Measurements from ENCODE around the gene FAM72A. TPM values are rescaled to one million over a fixed set of nuclear protein-coding genes. Genes with fewer than 3 reads are reported as not detected.
"Not testable (repeated sequence)": the region's sequence is repeated elsewhere in the genome, so short reads cannot be mapped to it uniquely, and the experiment has no call there.

FAM72A gene
- total and polyA plus RNA-seq, 7 experiments from 2014 or later, result 0.60 to 19.5 (median 1.2) TPM; not detected in 1

DNA sequence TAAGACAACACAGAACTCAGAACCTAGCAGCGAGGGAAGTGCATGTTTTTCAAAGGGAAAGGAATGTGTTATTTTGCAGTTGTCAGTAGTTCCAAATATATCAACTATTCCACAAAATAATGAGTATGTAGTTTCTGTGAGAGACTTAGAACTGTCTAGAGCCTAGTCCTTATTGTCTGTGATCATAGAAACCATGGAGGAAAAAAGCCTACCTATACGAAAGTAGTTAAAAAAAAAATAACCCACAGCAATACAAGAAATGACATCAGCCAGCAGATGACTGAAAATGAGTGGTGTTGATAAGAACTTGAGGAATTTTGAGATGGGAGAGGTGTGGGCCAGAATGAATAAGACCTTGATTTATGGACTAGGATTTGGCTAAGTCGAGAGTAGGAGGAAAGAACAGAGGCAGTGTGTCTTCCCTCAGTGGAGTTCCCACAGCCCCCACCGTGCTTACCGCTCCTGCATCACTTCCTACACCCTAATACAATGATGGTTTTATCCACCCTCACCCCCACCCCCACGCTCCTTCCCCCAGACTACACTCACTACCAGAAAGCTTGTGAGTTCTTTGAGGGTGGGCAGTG, 21.6 kb upstream of the FAM72A start:
- H3K4me1 Mint-ChIP-seq; H3K4me3 ChIP-seq (ENCODE audit: low read length); H3K4me1 ChIP-seq (ENCODE audit: control insufficient read depth in 2 of 2, insufficient read depth in 2 of 2, low read length in 2 of 2); H3K27ac Mint-ChIP-seq; H3K36me3 ChIP-seq (ENCODE audit: control insufficient read depth in 2 of 3, insufficient read depth in 3 of 3, low read length in 3 of 3); H3K27ac ChIP-seq (ENCODE audit: low read depth, low read length); intact Hi-C loops (cut with micrococcal nuclease); H3K36me3 Mint-ChIP-seq; ATAC-seq; H3K9me3 Mint-ChIP-seq; H3K4me3 Mint-ChIP-seq; POLR2A ChIA-PET; H3K27me3 ChIP-seq (ENCODE audit: control insufficient read depth in 2 of 2, insufficient read depth in 2 of 2, low read length in 2 of 2); H3K27me3 Mint-ChIP-seq; CTCF ChIA-PET; H3K9me3 ChIP-seq (ENCODE audit: control insufficient read depth in 2 of 3, low read length in 3 of 3); DNase-seq: not testable (repeated sequence)

DNA sequence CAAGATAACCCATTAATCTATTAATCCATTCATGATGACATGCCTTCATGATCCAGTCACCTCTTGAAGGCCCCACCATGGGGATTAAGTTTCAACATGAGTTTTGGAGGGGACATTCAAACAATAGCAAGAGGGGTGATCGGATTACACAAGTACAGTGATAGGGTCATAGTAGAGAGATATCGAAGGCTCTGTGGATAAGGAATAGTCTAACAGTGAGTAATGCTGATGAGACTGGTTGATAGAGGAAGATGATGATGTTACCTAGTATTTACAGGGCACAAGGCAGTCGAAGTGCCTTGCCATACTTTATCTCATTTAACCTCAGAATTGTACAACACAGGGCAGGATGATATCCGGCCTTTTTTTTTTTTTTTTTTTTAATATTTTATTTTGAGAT, 18.9 kb upstream of the FAM72A start:
- intact Hi-C loops (cut with micrococcal nuclease); H3K9me3 ChIP-seq (ENCODE audit: control insufficient read depth in 2 of 3, low read length in 3 of 3); ATAC-seq; H3K9me3 Mint-ChIP-seq; DNase-seq; H3K4me1 ChIP-seq (ENCODE audit: control insufficient read depth in 2 of 2, insufficient read depth in 2 of 2, low read length in 2 of 2); POLR2A ChIA-PET; H3K27me3 Mint-ChIP-seq; H3K27me3 ChIP-seq (ENCODE audit: control insufficient read depth in 2 of 2, insufficient read depth in 2 of 2, low read length in 2 of 2); CTCF ChIA-PET; H3K36me3 ChIP-seq (ENCODE audit: control insufficient read depth in 2 of 3, insufficient read depth in 3 of 3, low read length in 3 of 3); H3K4me1 Mint-ChIP-seq; H3K4me3 ChIP-seq (ENCODE audit: low read length); H3K4me3 Mint-ChIP-seq; H3K27ac ChIP-seq (ENCODE audit: low read depth, low read length); H3K36me3 Mint-ChIP-seq; H3K27ac Mint-ChIP-seq: not testable (repeated sequence)

DNA sequence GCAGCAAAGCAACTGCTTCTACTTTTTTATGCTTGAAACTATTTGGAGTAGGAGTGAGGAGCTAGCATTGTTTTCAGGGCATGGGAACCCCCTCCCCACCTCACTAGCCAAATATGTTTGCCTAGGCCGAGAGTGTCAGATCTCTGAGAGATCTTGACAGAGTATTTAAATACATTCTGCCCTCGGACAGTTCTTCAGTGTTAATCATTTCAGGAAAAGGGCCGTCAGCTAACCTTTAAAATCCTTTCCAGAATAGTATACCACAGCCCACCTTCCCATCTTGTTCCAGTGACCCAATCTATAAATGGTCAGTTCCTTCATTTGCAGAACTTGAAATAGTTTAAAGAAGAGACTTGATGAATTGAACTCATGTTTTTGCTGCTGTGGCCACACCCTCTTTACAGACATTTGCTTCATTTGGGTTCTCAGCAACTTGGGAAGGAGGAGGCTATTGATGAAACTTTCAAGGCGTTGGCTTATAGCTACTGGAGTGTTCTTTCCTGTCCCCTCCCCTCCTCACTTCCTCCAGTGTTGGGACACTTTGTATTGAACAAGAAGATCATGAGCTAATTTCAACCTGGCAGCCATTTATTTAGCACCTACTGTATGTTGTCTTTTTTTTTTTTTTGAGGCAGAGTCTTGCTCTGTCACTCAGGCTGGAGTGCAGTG, 17.8 kb upstream of the FAM72A start:
- H3K4me3 ChIP-seq (ENCODE audit: low read length); DNase-seq; POLR2A ChIA-PET; H3K9me3 Mint-ChIP-seq; H3K4me1 Mint-ChIP-seq; CTCF ChIA-PET; H3K27me3 Mint-ChIP-seq; H3K36me3 ChIP-seq (ENCODE audit: control insufficient read depth in 2 of 3, insufficient read depth in 3 of 3, low read length in 3 of 3); H3K4me1 ChIP-seq (ENCODE audit: control insufficient read depth in 2 of 2, insufficient read depth in 2 of 2, low read length in 2 of 2); H3K36me3 Mint-ChIP-seq; H3K27me3 ChIP-seq (ENCODE audit: control insufficient read depth in 2 of 2, insufficient read depth in 2 of 2, low read length in 2 of 2); intact Hi-C loops (cut with micrococcal nuclease); H3K27ac ChIP-seq (ENCODE audit: low read depth, low read length); H3K9me3 ChIP-seq (ENCODE audit: control insufficient read depth in 2 of 3, low read length in 3 of 3): not testable (repeated sequence)
- Mint-ChIP-seq H3K4me3 (peak overlapping the region in 1 of 10 donors; percentile 49), H3K27ac (peak overlapping the region in 1 of 9 donors; percentile 0)
- ATAC-seq, result peak; percentile 55

DNA sequence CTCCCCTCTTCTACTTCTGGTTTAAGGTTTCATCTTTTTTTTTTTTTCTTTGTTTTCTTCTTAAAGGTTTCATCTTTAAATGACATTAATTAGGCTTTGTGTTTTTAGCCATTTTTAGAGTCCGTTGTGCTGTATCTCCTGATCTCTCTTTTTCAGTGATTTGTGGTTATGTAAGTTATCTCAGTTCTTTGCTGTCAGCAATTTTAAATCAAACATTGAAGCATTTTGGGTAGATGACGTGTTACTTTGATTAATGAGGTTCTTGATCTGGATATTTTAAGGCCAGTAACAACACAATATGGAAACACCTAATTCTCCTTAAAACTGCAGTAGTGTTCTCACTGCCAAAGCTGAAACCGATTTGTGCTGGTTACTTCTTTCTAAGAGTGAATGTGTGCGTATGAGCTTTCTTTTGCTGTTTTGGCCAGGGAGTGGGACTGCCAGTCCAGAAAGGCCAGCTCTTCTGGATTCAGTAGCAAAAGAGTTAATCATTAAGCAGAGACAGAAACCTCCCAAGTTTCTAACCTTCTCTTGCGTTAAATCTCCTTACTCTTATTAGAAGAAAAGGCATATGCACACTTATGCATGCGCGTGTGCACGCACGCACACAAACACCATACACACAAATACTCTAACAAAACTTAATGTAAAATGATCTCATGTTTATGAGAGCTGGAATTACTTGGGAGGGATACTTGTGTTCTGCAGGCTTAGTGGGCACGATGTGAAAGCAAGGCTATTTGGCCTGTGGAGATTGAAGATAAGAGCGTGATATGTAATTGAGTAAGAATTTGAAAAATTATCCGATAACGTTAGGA, 17.1 kb upstream of the FAM72A start:
- POLR2A ChIA-PET; H3K27ac Mint-ChIP-seq; H3K4me3 ChIP-seq (ENCODE audit: low read length); H3K4me1 ChIP-seq (ENCODE audit: control insufficient read depth in 2 of 2, insufficient read depth in 2 of 2, low read length in 2 of 2); H3K9me3 ChIP-seq (ENCODE audit: control insufficient read depth in 2 of 3, low read length in 3 of 3); H3K27ac ChIP-seq (ENCODE audit: low read depth, low read length); CTCF ChIA-PET; H3K4me1 Mint-ChIP-seq; H3K9me3 Mint-ChIP-seq; ATAC-seq; H3K36me3 Mint-ChIP-seq; DNase-seq; H3K27me3 Mint-ChIP-seq; H3K36me3 ChIP-seq (ENCODE audit: control insufficient read depth in 2 of 3, insufficient read depth in 3 of 3, low read length in 3 of 3); intact Hi-C loops (cut with micrococcal nuclease); H3K27me3 ChIP-seq (ENCODE audit: control insufficient read depth in 2 of 2, insufficient read depth in 2 of 2, low read length in 2 of 2); H3K4me3 Mint-ChIP-seq: not testable (repeated sequence)

DNA sequence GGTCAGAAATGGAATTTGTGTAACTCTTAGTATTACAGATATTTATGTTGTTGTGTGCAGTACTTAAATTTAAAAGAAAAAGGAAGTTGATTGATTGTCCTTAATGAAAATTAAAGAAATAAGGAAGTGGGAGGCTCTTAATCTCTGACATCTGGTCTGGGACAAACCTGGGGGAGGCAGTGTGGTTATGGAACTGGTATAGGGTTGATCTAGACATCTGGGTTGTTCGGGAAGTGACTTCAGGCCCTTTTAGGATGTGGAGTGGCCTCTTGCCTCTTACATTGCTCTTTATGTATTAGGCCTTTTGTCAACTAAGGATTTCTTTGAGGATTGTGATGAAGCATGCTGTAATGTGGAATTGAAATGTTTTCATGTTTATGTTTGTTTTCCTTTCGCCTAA, 16.1 kb upstream of the FAM72A start:
- CTCF ChIA-PET; H3K4me1 Mint-ChIP-seq; H3K4me3 Mint-ChIP-seq; H3K9me3 ChIP-seq (ENCODE audit: control insufficient read depth in 2 of 3, low read length in 3 of 3); POLR2A ChIA-PET; H3K36me3 ChIP-seq (ENCODE audit: control insufficient read depth in 2 of 3, insufficient read depth in 3 of 3, low read length in 3 of 3); intact Hi-C loops (cut with micrococcal nuclease); H3K27me3 Mint-ChIP-seq; H3K27me3 ChIP-seq (ENCODE audit: control insufficient read depth in 2 of 2, insufficient read depth in 2 of 2, low read length in 2 of 2); H3K4me3 ChIP-seq (ENCODE audit: low read length); H3K36me3 Mint-ChIP-seq; H3K27ac Mint-ChIP-seq; H3K9me3 Mint-ChIP-seq; H3K4me1 ChIP-seq (ENCODE audit: control insufficient read depth in 2 of 2, insufficient read depth in 2 of 2, low read length in 2 of 2); DNase-seq; H3K27ac ChIP-seq (ENCODE audit: low read depth, low read length): not testable (repeated sequence)
- ATAC-seq, result peak; percentile 42

DNA sequence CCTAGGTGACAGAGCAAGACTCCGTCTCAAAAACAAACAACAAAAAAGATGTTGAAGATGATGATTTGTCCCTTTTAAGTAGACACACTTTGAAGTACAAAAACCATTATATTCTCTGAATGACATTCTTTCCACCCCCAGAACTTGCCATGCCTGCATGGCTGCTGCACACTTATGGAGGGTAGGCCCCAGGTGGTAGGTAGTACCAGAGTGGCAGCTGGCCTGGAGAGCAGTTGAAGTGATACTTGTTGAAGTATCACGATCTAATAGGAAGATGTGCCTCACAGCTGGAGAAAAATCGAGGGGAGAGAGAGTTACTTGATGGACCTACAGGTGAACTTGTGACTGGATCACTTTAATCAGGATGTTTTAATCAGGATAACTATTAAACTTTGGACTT, 15.6 kb upstream of the FAM72A start:
- H3K27me3 Mint-ChIP-seq; H3K27ac Mint-ChIP-seq; H3K27me3 ChIP-seq (ENCODE audit: control insufficient read depth in 2 of 2, insufficient read depth in 2 of 2, low read length in 2 of 2); DNase-seq; H3K27ac ChIP-seq (ENCODE audit: low read depth, low read length); H3K4me3 Mint-ChIP-seq; H3K9me3 Mint-ChIP-seq; H3K4me3 ChIP-seq (ENCODE audit: low read length); CTCF ChIA-PET; H3K36me3 Mint-ChIP-seq; ATAC-seq; POLR2A ChIA-PET; H3K36me3 ChIP-seq (ENCODE audit: control insufficient read depth in 2 of 3, insufficient read depth in 3 of 3, low read length in 3 of 3); H3K4me1 Mint-ChIP-seq; H3K9me3 ChIP-seq (ENCODE audit: control insufficient read depth in 2 of 3, low read length in 3 of 3); intact Hi-C loops (cut with micrococcal nuclease); H3K4me1 ChIP-seq (ENCODE audit: control insufficient read depth in 2 of 2, insufficient read depth in 2 of 2, low read length in 2 of 2): not testable (repeated sequence)

Measured in naive thymus-derived CD4-positive, alpha-beta T cell (primary cell).